Loucy (cell line): ENCODE data around the gene OR51B6.

ENCODE experiments used
- H2AFZ ChIP-seq: fragments of 200-600 bp; sonication (generic); 2 replicates; pipeline ENCODE4 v1.6.0; 2016; ENCODE audit warnings: antibody characterized with exemption, mild to moderate bottlenecking, low read length, moderate library complexity
- H3F3A ChIP-seq: fragments of 200-600 bp; 2 replicates; pipeline ENCODE4 v1.6.0; 2016; ENCODE audit warnings: antibody characterized with exemption, low read depth, mild to moderate bottlenecking
- H3K27me3 ChIP-seq: fragments of 200-600 bp; sonication (generic); 2 replicates; pipeline ENCODE4 v1.6.1; 2014; ENCODE audit warnings: low read length, mild to moderate bottlenecking; ENCODE audit not compliant: insufficient read depth, poor library complexity, severe bottlenecking
- H3K36me3 ChIP-seq: fragments of 200-600 bp; sonication (generic); 2 replicates; pipeline ENCODE4 v1.6.1; 2016; ENCODE audit warnings: low read length; ENCODE audit not compliant: insufficient read depth
- H3K4me1 ChIP-seq: fragments of 200-600 bp; sonication (generic); 2 replicates; pipeline ENCODE4 v1.5.1; 2014; ENCODE audit warnings: low read length, mild to moderate bottlenecking; ENCODE audit not compliant: insufficient read depth, poor library complexity, severe bottlenecking
- H3K4me2 ChIP-seq: fragments of 200-600 bp; sonication (generic); 2 replicates; pipeline ENCODE4 v1.6.0; 2014; ENCODE audit warnings: antibody characterized with exemption, low read length, low read depth, mild to moderate bottlenecking; ENCODE audit not compliant: poor library complexity, severe bottlenecking
- H3K4me3 ChIP-seq: fragments of 200-600 bp; sonication (generic); 2 replicates; pipeline ENCODE4 v1.5.1; 2014; ENCODE audit warnings: low read length, mild to moderate bottlenecking, mixed read lengths; ENCODE audit not compliant: poor library complexity, severe bottlenecking
- H3K79me2 ChIP-seq: fragments of 200-600 bp; sonication (generic); 2 replicates; pipeline ENCODE4 v1.6.1; 2014; ENCODE audit warnings: low read length; ENCODE audit not compliant: insufficient read depth
- H3K9ac ChIP-seq: fragments of 200-600 bp; sonication (generic); 2 replicates; pipeline ENCODE4 v1.6.0; 2014; ENCODE audit warnings: mild to moderate bottlenecking, low read depth, low read length, moderate library complexity; ENCODE audit not compliant: poor library complexity, severe bottlenecking
- H3K9me2 ChIP-seq: fragments of 200-600 bp; sonication (generic); replicated peaks from 2 replicates; pipeline ENCODE4 v1.6.1; 2016; ENCODE audit warnings: low read depth, low read length, mixed read lengths
- H3K9me3 ChIP-seq: fragments of 200-600 bp; sonication (generic); 2 replicates; pipeline ENCODE4 v1.6.1; 2014; ENCODE audit warnings: mild to moderate bottlenecking, antibody characterized with exemption, low read length, low read depth; ENCODE audit not compliant: insufficient read depth
- H4K20me1 ChIP-seq: fragments of 200-600 bp; sonication (generic); 2 replicates; pipeline ENCODE4 v1.6.0; 2014; ENCODE audit warnings: antibody characterized with exemption, low read length, mild to moderate bottlenecking; ENCODE audit not compliant: insufficient read depth, poor library complexity, severe bottlenecking
- CTCF ChIP-seq: fragments of 200-600 bp; sonication (generic); conservative IDR thresholded peaks from 2 replicates; pipeline ENCODE4 v1.5.1; 2014; ENCODE audit warnings: mild to moderate bottlenecking, antibody characterized with exemption, low read length
- EZH2phosphoT487 ChIP-seq: fragments of 200-600 bp; IDR thresholded peaks from 2 replicates; pipeline ENCODE4 v1.6.1; 2018; ENCODE audit warnings: antibody characterized with exemption, mild to moderate bottlenecking, moderate library complexity, borderline replicate concordance

OR51B6 gene

DNA sequence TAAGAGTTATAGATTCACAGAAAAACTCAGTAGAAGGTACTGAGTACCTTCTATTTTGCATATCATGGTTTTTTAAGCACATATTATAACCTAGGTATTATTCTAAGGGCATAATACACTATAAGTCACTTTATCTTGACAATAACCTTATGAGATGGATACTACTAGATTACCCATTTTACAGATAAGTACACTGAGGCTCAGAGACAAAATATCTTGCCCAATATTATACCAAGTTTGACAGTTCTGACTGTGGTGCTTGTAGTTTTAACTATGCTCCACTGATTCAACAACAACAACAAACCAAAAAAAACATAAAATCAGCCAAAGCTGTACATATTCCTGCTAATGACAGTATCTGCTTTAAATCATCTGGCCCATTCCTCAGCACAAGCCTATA lies 42.8 kb downstream of the OR51B6 start:
- H3K9me2 ChIP-seq = no peaks in the 10 kb centered on the region
- H3K4me3 ChIP-seq = no peak overlapping the region
- no peaks in the 10 kb centered on the region for H3K79me2 ChIP-seq
- TF ChIP-seq CTCF (no peak), EZH2phosphoT487 (no peak)
- no peaks in the 10 kb centered on the region for H3F3A ChIP-seq
- no peaks in the 10 kb centered on the region for H4K20me1 ChIP-seq
- no peaks in the 10 kb centered on the region for H3K4me1 ChIP-seq
- H3K4me2 ChIP-seq = no peak overlapping the region
- no peaks in the 10 kb centered on the region for H3K36me3 ChIP-seq
- no peak overlapping the region for H3K9ac ChIP-seq
- no peaks in the 10 kb centered on the region for H3K9me3 ChIP-seq
- no peaks in the 10 kb centered on the region for H3K27me3 ChIP-seq
- no peak overlapping the region for H2AFZ ChIP-seq

- no peak overlapping the region for H2AFZ ChIP-seq
- H3K9me2 ChIP-seq = no peaks in the 10 kb centered on the region
- no peaks in the 10 kb centered on the region; the same call in 1 of the 2 replicates for H3K9me3 ChIP-seq
- no peaks in the 10 kb centered on the region for H3K27me3 ChIP-seq
- no peaks in the 10 kb centered on the region for H3K36me3 ChIP-seq
- H3K4me2 ChIP-seq = no peak overlapping the region
- TF ChIP-seq EZH2phosphoT487 = no peak
- no peak for TF ChIP-seq CTCF
- H3K79me2 ChIP-seq = no peaks in the 10 kb centered on the region
- H4K20me1 ChIP-seq = no peaks in the 10 kb centered on the region
- no peak overlapping the region for H3K4me3 ChIP-seq
- no peak overlapping the region for H3K9ac ChIP-seq
- H3K4me1 ChIP-seq = no peaks in the 10 kb centered on the region
- H3F3A ChIP-seq = no peaks in the 10 kb centered on the region
These were observed 47.6 kb downstream of the OR51B6 start for GRCh38 chr11:5398936-5399335.
